ENCODE measurements around the gene KRT73. TPM values are rescaled to one million over a fixed set of nuclear protein-coding genes. Genes with fewer than 3 reads are reported as not detected.

Gene KRT73
- total and polyA plus RNA-seq, 9 of the 15 experiments (the other 6 are each of a cell fraction or from before 2014, with no cell fraction given): 0.09 to 0.18 (median 0.13) TPM; not detected in 5

- Histone ChIP-seq H2AFZ (ENCODE audit: low read depth, low read length) (peak overlapping the region; percentile 60; the same call in 1 of the 2 replicates), H3K27ac (ENCODE audit: extremely low read depth, low read depth, low read length) (no peak overlapping the region), H3K79me2 (ENCODE audit: control insufficient read depth, insufficient read depth, low read length) (no peaks in the 10 kb centered on the region), H3K4me3 (no peak overlapping the region), H3K9me3 (replicated peaks; ENCODE audit: control insufficient read depth, insufficient read depth, low read depth, low read length) (no peaks in the 10 kb centered on the region), H3K9ac (ENCODE audit: insufficient read depth in 1 of 2, low read depth in 2 of 2, low read length in 2 of 2) (no peak overlapping the region), H3K9me1 (ENCODE audit: control insufficient read depth, insufficient read depth, low read length) (no peaks in the 10 kb centered on the region), H3K36me3 (ENCODE audit: control insufficient read depth, insufficient read depth, low read length) (no peaks in the 10 kb centered on the region), H4K20me1 (replicated peaks; ENCODE audit: control insufficient read depth, insufficient read depth, low read length) (no peaks in the 10 kb centered on the region), H3K4me2 (ENCODE audit: insufficient read depth, low read length) (peak overlapping the region; percentile 4; the same call in 1 of the 2 replicates), H3K27me3 (ENCODE audit: control insufficient read depth in 2 of 2, insufficient read depth in 2 of 2, low read length in 2 of 2) (peaks cover 0 to 23% of the 10 kb centered on the region in 2 experiments; a peak in 3 of 5 replicates), H3K4me1 (replicated peaks in 1 of 2; ENCODE audit: control insufficient read depth in 2 of 2, insufficient read depth in 2 of 2, low read length in 2 of 2) (peaks cover 6 to 13% of the 10 kb centered on the region in 2 experiments; a peak in 3 of 5 replicates)
- in situ Hi-C loops (cut with MboI) (no loop called here), intact Hi-C loops (cut with micrococcal nuclease) (no loop called here)
- BruUV-seq (replicated peaks): no TSS peak
- ATAC-seq (peak; percentile 78), FAIRE-seq (no peak), DNase-seq (ENCODE audit: extremely low read depth in 1 of 4, low spot score in 3 of 4) (peak; percentile 20 to 55 (median 48))
- ChIA-PET CTCF (ENCODE audit: low intra/inter-chr PET ratio) (no interaction called here), POLR2A (no interaction called here)
- peak; percentile 92 for TF ChIP-seq NFYB (IDR thresholded peaks at IDR 0.05; ENCODE audit: extremely low read depth, insufficient read length)
- TF ChIP-seq MGA (IDR thresholded peaks at IDR 0.05): peak; percentile 38; the same call in 1 of the 2 replicates
- TF ChIP-seq ZNF140 (CRISPR knock-in tag; IDR thresholded peaks at IDR 0.05): no peak
- TF ChIP-seq SPI1 (IDR thresholded peaks at IDR 0.05; ENCODE audit: borderline replicate concordance, low read depth, low read length): no peak
- TF ChIP-seq USF1 (CRISPR knock-in tag; IDR thresholded peaks at IDR 0.05): peak; percentile 90
- peak; percentile 52 for TF ChIP-seq RBM25 (IDR thresholded peaks at IDR 0.05; ENCODE audit: low read depth, low read length, severe bottlenecking)
- peak; percentile 86 for TF ChIP-seq RAD51 (IDR thresholded peaks at IDR 0.05; ENCODE audit: borderline replicate concordance, low read depth)
- no peak for TF ChIP-seq RBM14 (IDR thresholded peaks at IDR 0.05; ENCODE audit: borderline replicate concordance, insufficient read depth, low read depth, low read length)
- no peak for TF ChIP-seq ZC3H4 (CRISPR knock-in tag; IDR thresholded peaks at IDR 0.05; ENCODE audit: borderline replicate concordance)
- TF ChIP-seq CBFA2T2 (conservative IDR thresholded peaks at IDR 0.05): peak; percentile 37; the same call in 1 of the 2 replicates
Measured at GRCh38 chr12:52604859-52605258, 13.5 kb downstream of the KRT73 start.
